Spinal cord (tissue), 10 donors: ENCODE data around the gene ZNF366. TPM values are rescaled to one million over a fixed set of nuclear protein-coding genes. Genes with fewer than 3 reads are reported as not detected.

Source experiments
- DNase-seq, 6 donors: peaks; one replicate each; pipeline versions ENCODE4 v3.0.0 to v3.0.0-alpha.2; 2013 to 2015; ENCODE audit warnings: low spot score in 6 of 6, low read depth in 4 of 6
- H3K27ac ChIP-seq: one replicate; pipeline ENCODE4 v1.5.1; 2013; ENCODE audit warnings: low read depth, low read length, control low read depth
- H3K27me3 ChIP-seq: one replicate; pipeline ENCODE4 v1.6.1; 2013; ENCODE audit warnings: low read length; ENCODE audit not compliant: control insufficient read depth, insufficient read depth
- H3K36me3 ChIP-seq: one replicate; pipeline ENCODE4 v1.6.1; 2013; ENCODE audit warnings: low read length; ENCODE audit not compliant: control insufficient read depth, insufficient read depth
- H3K4me1 ChIP-seq: one replicate; pipeline ENCODE4 v1.6.1; 2013; ENCODE audit warnings: low read length; ENCODE audit not compliant: control insufficient read depth, insufficient read depth
- H3K4me3 ChIP-seq: one replicate; pipeline ENCODE4 v1.5.1; 2013; ENCODE audit warnings: low read depth, low read length, control low read depth
- H3K9me3 ChIP-seq: one replicate; pipeline ENCODE4 v1.6.1; 2013; ENCODE audit warnings: low read length; ENCODE audit not compliant: control insufficient read depth, insufficient read depth
- WGBS: methylation state at CpG from one replicate; pipeline ENCODE4 v1.1.5; 2013; ENCODE audit warnings: missing lambda C conversion rate; ENCODE audit not compliant: insufficient coverage; 5-methylcytosine and 5-hydroxymethylcytosine counted together
- polyA plus RNA-seq, 2 donors: library from polyadenylated mRNA; unstranded; fragments of 120-200 nt; gene quantifications; one replicate each; pipeline ENCODE4 v1.2.1, GENCODE V29; 2013; ENCODE audit not compliant: insufficient read length in 2 of 2
- total RNA-seq, 2 donors: library from RNA; depleted of rRNA in 1 of 2; stranded (reverse); fragments of 120-200 nt in 1 of 2; fragments of >200 nt in 1 of 2; gene quantifications; one replicate each; pipeline versions ENCODE4 v1.2.3 to v1.2.4, GENCODE V29; 2013 to 2014
- donor health status: healthy.

Gene ZNF366
- total and polyA plus RNA-seq, 4 donors, result 1.7 to 4.3 (median 3.4) TPM

DNA sequence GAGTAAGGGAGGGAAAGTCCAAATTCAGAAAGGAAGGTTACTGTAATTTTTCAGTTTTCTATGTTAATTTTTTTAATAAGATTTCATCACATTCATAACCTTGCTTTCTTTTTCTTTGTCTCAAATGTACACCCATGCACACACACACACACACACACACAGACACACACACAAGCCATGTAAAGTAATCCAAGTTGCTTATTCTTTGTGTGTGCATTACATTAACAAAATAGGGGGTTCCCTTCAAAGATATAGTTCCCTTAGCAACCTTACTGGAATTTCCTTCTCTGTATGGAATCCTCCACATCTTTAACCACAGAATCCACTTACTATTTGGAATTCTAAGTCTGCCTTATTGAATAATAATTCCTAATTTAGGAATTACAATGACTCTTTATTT lies 32.7 kb downstream of the ZNF366 start:
- no peaks in the 10 kb centered on the region for H3K27me3 ChIP-seq
- no peaks in the 10 kb centered on the region for H3K9me3 ChIP-seq
- H3K27ac ChIP-seq, result no peak overlapping the region
- H3K4me1 ChIP-seq, result peaks cover 2% of the 10 kb centered on the region
- no peak overlapping the region for H3K4me3 ChIP-seq
- no peaks in the 10 kb centered on the region for H3K36me3 ChIP-seq
- no peak for DNase-seq

DNA sequence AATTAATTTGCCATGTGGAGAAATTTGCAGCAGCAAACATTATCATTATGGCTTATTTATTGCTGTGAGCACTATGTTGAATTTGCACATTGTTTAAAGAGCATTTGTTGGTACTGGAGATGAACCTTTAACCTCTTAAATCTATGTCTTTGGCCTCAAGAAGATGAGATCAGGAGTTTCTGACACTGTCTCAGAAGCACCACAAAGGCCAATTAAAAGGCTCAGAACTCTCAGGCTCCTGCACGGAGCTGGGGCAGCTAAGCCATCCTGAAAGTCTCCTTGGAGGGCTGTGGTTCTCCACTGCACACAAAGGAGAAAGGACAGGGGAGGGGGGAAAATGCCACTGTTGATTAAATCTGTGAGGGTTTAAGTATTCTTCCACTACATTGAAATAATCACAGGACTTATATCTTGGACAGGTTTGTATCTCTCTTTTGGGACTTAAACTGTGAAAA lies 33.1 kb downstream of the ZNF366 start:
- H3K27me3 ChIP-seq, result no peaks in the 10 kb centered on the region
- no peak for DNase-seq
- H3K4me1 ChIP-seq, result peaks cover 2% of the 10 kb centered on the region
- no peak overlapping the region for H3K4me3 ChIP-seq
- no peak overlapping the region for H3K27ac ChIP-seq
- no peaks in the 10 kb centered on the region for H3K9me3 ChIP-seq
- no CpG with 5 or more reads among the region's 1 CpG for WGBS
- H3K36me3 ChIP-seq, result no peaks in the 10 kb centered on the region

DNA sequence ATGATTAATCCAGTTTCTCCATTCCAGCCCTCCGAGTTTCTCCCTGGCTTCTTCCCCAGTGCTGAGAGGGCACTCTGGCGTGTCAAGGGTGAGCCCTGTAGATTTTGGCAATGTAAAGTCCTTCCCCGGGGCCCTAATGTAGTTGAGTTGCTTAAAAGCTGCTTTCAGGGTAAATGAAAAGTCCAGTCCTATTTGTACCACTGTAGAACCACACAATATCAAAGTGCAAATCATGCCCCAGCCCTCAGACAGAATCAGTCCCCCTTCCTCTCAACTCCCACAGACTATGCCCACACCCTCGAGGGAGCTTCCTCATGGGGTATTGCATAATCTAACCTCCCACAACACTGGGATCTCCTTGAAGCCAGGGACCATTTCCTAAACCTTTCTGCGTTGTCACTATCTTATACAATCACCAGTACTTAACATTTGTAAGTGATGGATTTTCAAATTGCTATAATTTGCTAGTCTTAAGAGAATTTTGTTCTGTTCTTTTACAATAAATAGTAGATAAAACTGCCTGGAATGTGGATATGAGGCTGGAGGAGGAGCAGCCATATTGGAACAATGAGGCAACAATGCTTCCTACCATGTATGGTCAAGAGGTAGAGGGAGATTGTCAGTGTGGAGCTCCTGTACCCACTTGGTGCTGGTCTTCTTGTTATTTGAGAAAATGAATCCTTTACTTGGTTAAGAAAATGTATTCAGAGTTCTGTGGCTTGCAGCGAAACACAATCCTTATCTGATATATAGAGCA lies 34.4 kb downstream of the ZNF366 start:
- no peak overlapping the region for H3K27ac ChIP-seq
- H3K27me3 ChIP-seq, result no peaks in the 10 kb centered on the region
- 79% methylated on average over 2 of the region's 6 CpGs for WGBS
- no peak overlapping the region for H3K4me3 ChIP-seq
- H3K36me3 ChIP-seq, result no peaks in the 10 kb centered on the region
- no peaks in the 10 kb centered on the region for H3K9me3 ChIP-seq
- DNase-seq, result no peak
- H3K4me1 ChIP-seq, result no peaks in the 10 kb centered on the region

DNA sequence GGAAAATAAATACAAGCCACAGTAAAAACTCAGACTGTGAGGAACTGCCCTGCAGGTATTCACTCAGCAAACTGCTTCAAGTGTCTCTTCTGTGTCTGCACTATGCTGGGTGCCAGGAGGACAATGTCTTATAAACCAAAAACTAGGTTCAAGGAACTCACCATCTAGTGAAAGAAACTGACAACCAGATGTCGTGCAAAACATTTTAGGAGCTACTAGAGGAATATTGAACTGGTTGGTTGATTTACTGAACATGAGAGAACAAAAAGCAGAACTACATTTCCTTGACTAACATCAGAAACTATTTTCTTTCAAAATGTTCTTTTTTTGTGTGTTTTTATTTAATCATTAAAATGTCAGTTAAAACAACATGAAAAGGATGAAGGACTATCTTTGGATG lies 35.2 kb downstream of the ZNF366 start:
- Histone ChIP-seq H3K27me3 (no peaks in the 10 kb centered on the region), H3K36me3 (no peaks in the 10 kb centered on the region), H3K27ac (no peak overlapping the region), H3K9me3 (no peaks in the 10 kb centered on the region), H3K4me3 (no peak overlapping the region), H3K4me1 (no peaks in the 10 kb centered on the region)
- no CpG with 5 or more reads among the region's 1 CpG for WGBS
- DNase-seq, result no peak

DNA sequence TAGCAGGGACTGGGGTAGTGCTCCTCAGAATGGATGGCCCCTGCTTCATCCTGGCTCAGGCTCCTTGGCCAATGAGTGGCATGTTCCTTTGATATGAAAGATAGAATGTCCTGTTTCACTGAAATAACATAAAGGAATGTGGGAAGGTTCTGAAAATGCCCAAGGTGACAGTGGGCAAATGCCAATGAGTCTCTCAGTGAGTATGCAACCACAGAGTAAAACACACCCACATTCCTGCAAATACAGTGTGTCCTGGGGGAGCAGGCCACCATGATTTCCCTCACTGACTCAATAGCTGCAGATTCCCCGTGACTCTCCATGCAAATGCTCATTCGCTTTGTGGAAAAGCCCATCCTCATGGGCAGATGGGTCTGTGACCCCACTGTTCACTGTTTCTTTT lies 36.4 kb downstream of the ZNF366 start:
- H3K9me3 ChIP-seq, result no peaks in the 10 kb centered on the region
- H3K4me1 ChIP-seq, result no peaks in the 10 kb centered on the region
- no peak overlapping the region for H3K27ac ChIP-seq
- DNase-seq, result no peak
- WGBS, result no CpG with 5 or more reads among the region's 2 CpGs
- H3K27me3 ChIP-seq, result no peaks in the 10 kb centered on the region
- no peak overlapping the region for H3K4me3 ChIP-seq
- H3K36me3 ChIP-seq, result no peaks in the 10 kb centered on the region

DNA sequence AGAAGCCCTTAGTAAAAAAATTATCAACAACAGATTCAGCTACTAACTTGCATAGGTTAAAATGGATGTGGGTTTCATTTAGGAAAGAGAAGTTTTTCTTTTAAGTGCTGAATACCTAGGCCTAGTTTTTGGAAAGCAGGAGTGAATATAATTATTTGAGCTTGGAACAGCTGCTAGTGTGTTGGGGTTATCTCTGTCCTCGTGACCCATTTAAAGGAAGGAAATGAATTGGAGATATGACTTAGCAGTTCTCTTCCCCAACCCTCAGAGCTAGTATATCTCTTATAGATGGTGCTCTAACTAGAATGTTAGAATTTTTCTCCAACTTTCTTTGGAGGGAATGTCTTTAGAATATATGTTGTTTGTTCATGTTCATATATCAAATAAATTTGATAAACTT lies 38.6 kb downstream of the ZNF366 start:
- H3K4me1 ChIP-seq, result no peaks in the 10 kb centered on the region
- no peak for DNase-seq
- H3K27ac ChIP-seq, result no peak overlapping the region
- H3K36me3 ChIP-seq, result no peaks in the 10 kb centered on the region
- no peaks in the 10 kb centered on the region for H3K9me3 ChIP-seq
- no CpG with 5 or more reads among the region's 1 CpG for WGBS
- H3K27me3 ChIP-seq, result no peaks in the 10 kb centered on the region
- H3K4me3 ChIP-seq, result no peak overlapping the region

DNA sequence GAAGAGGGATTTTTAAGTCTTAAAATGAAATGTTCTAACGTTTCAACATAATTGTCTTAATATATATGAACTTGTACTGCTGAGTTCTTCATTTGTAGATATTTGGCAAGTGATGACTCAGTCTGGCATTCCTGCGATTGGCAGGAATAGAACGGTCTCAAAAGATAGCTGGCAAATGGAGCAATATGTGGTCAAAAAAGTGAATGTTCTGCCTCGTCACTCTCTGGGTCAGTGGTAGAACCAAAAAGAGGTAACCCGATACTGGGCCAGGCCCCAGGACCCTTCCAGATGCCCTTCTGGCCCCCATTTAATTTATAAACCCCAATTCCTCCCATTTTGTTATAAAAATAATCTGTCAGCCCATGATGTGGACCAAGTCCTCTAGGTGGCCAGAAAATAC lies 39.2 kb downstream of the ZNF366 start:
- Histone ChIP-seq H3K4me3 (no peak overlapping the region), H3K27ac (no peak overlapping the region), H3K27me3 (no peaks in the 10 kb centered on the region), H3K4me1 (no peaks in the 10 kb centered on the region), H3K9me3 (no peaks in the 10 kb centered on the region), H3K36me3 (no peaks in the 10 kb centered on the region)
- no peak for DNase-seq
- WGBS, result 85% methylated on average over 2 of the region's 5 CpGs

DNA sequence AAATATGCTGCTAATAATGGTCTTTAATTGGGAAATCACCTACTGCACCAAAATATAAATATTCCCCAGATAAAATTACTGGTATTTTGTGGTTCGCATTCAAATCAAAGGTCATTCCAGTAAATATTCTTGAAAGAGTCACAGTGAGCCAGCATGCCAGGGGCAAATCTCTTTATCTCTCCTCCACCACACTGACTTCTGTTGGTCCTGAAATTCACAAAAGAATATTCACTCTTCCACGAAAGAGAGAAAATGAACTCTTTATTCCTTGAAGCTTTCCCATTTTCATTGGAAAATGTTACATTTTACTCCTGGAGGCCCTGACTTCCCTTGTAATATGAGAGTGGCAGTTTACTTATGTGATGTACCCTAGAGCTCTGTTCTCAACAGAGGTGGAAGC lies 39.7 kb downstream of the ZNF366 start:
- no peak for DNase-seq
- Histone ChIP-seq H3K9me3 (no peaks in the 10 kb centered on the region), H3K27me3 (no peaks in the 10 kb centered on the region), H3K36me3 (no peaks in the 10 kb centered on the region), H3K4me3 (no peak overlapping the region), H3K27ac (no peak overlapping the region), H3K4me1 (no peaks in the 10 kb centered on the region)
- 100% methylated on average over 1 of the region's 2 CpGs for WGBS

DNA sequence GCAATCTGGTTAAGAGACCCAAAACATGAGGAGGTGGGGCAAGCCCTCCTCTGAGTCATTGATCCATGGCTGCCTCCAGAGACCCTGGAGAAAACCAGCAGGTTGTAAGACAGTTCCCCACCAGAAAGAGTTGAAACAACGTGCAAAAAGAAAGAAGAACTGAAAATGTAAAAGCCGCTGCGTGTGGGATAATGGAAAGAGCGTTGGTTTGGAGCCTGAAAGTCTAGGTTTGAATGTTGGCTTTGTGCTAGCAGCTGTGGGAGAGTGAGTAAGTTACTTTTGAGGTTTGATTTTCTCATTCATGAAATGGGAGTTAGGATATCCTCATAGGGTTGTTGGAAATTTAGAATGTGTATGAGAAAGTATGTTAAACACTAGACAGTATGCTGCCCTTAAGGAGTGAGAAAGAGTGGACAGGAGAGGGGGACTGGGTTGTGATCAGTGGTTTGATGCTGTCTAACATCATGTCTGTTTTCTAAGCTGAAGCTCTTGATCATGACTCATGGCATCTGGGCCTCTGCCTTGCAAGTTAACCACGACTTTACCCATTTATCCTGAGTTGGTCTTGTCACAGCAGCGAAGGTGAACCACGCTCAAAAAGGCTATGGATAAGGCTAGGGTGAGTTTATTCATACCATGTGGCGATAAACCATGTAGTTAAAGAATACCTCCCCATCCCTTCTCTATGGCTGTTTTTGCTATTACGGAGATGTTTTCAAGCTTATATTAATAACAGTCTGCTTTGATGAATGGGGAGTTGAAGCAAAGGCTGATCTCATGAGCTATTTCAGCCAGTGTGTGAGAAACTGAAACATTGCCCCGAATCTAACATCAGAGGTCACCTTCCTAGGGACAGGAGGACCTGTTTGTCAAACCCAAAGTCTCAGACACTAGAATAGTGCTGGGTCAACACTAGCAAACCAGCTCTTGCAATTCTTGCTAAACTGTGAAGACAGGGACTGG lies 41.3 kb downstream of the ZNF366 start:
- Histone ChIP-seq H3K36me3 (no peaks in the 10 kb centered on the region), H3K4me1 (no peaks in the 10 kb centered on the region), H3K4me3 (no peak overlapping the region), H3K27ac (no peak overlapping the region), H3K9me3 (no peaks in the 10 kb centered on the region), H3K27me3 (no peaks in the 10 kb centered on the region)
- no peak for DNase-seq
- WGBS, result 76% methylated on average over 5 of the region's 10 CpGs
